ENCODE results near the gene HINT2.

The HINT2 gene

GRCh38 chr9:35790025-35790384 is 24.8 kb downstream of the HINT2 start:
- H3K36me3 ChIP-seq (ENCODE audit: insufficient read depth, insufficient read length, low read length) = no peaks in the 10 kb centered on the region
- TF ChIP-seq SUZ12 (IDR thresholded peaks at IDR 0.05; ENCODE audit: extremely low read depth, insufficient read depth, insufficient read length) = no peak
- TF ChIP-seq YY1 (IDR thresholded peaks at IDR 0.05; ENCODE audit: insufficient read depth, insufficient read length) = no peak
- no peak for TF ChIP-seq ZNF274 (IDR thresholded peaks at IDR 0.05; ENCODE audit: low read depth, low read length)

GRCh38 chr9:35789541-35789940 is 25.3 kb downstream of the HINT2 start:
- no peaks in the 10 kb centered on the region for H3K36me3 ChIP-seq (ENCODE audit: insufficient read depth, insufficient read length, low read length)
- H3K4me1 ChIP-seq (ENCODE audit: insufficient read depth, insufficient read length) = peaks cover 4% of the 10 kb centered on the region
- TF ChIP-seq SUZ12 (IDR thresholded peaks at IDR 0.05; ENCODE audit: extremely low read depth, insufficient read depth, insufficient read length) (no peak), YY1 (IDR thresholded peaks at IDR 0.05; ENCODE audit: insufficient read depth, insufficient read length) (no peak), ZNF274 (IDR thresholded peaks at IDR 0.05; ENCODE audit: low read depth, low read length) (no peak)
- H3K27me3 ChIP-seq (ENCODE audit: insufficient read depth, insufficient read length) = peaks cover 9% of the 10 kb centered on the region
- H3K4me3 ChIP-seq (ENCODE audit: insufficient read length, low read depth) = no peak overlapping the region
- H3K9ac ChIP-seq (ENCODE audit: insufficient read length, low read depth) = no peak overlapping the region
- H3K9me3 ChIP-seq (ENCODE audit: insufficient read depth, low read length) = no peaks in the 10 kb centered on the region
- no peak for DNase-seq (ENCODE audit: low read depth, low spot score)

More at GRCh38 chr9:35790025-35790384, 24.8 kb downstream of the HINT2 start:
- H3K4me3 ChIP-seq (ENCODE audit: insufficient read length, low read depth) = no peak overlapping the region
- peaks cover 4% of the 10 kb centered on the region for H3K4me1 ChIP-seq (ENCODE audit: insufficient read depth, insufficient read length)
- H3K27me3 ChIP-seq (ENCODE audit: insufficient read depth, insufficient read length) = peaks cover 9% of the 10 kb centered on the region
- peak overlapping the region; percentile 27 for H3K9ac ChIP-seq (ENCODE audit: insufficient read length, low read depth)
- DNase-seq (ENCODE audit: low read depth, low spot score) = no peak
- H3K9me3 ChIP-seq (ENCODE audit: insufficient read depth, low read length) = no peaks in the 10 kb centered on the region

GRCh38 chr9:35783418-35783817 is 31.4 kb downstream of the HINT2 start:
- Histone ChIP-seq H3K4me3 (ENCODE audit: insufficient read length, low read depth) (no peak overlapping the region), H3K4me1 (ENCODE audit: insufficient read depth, insufficient read length) (no peaks in the 10 kb centered on the region), H3K9me3 (ENCODE audit: insufficient read depth, low read length) (no peaks in the 10 kb centered on the region), H3K27me3 (ENCODE audit: insufficient read depth, insufficient read length) (no peaks in the 10 kb centered on the region), H3K36me3 (ENCODE audit: insufficient read depth, insufficient read length, low read length) (no peaks in the 10 kb centered on the region), H3K9ac (ENCODE audit: insufficient read length, low read depth) (no peak overlapping the region)
- no peak for TF ChIP-seq YY1 (IDR thresholded peaks at IDR 0.05; ENCODE audit: insufficient read depth, insufficient read length)
- no peak for TF ChIP-seq ZNF274 (IDR thresholded peaks at IDR 0.05; ENCODE audit: low read depth, low read length)
- TF ChIP-seq SUZ12 (IDR thresholded peaks at IDR 0.05; ENCODE audit: extremely low read depth, insufficient read depth, insufficient read length) = no peak
- DNase-seq (ENCODE audit: low read depth, low spot score) = no peak

GRCh38 chr9:35781066-35781465 is 33.8 kb downstream of the HINT2 start:
- Histone ChIP-seq H3K27me3 (ENCODE audit: insufficient read depth, insufficient read length) (no peaks in the 10 kb centered on the region), H3K9ac (ENCODE audit: insufficient read length, low read depth) (no peak overlapping the region), H3K36me3 (ENCODE audit: insufficient read depth, insufficient read length, low read length) (no peaks in the 10 kb centered on the region), H3K4me3 (ENCODE audit: insufficient read length, low read depth) (no peak overlapping the region), H3K9me3 (ENCODE audit: insufficient read depth, low read length) (no peaks in the 10 kb centered on the region), H3K4me1 (ENCODE audit: insufficient read depth, insufficient read length) (no peaks in the 10 kb centered on the region)
- TF ChIP-seq ZNF274 (IDR thresholded peaks at IDR 0.05; ENCODE audit: low read depth, low read length) (no peak), YY1 (IDR thresholded peaks at IDR 0.05; ENCODE audit: insufficient read depth, insufficient read length) (no peak), SUZ12 (IDR thresholded peaks at IDR 0.05; ENCODE audit: extremely low read depth, insufficient read depth, insufficient read length) (no peak)
- DNase-seq (ENCODE audit: low read depth, low spot score) = no peak

- no peak for DNase-seq (ENCODE audit: low read depth, low spot score)
- no peaks in the 10 kb centered on the region for H3K36me3 ChIP-seq (ENCODE audit: insufficient read depth, insufficient read length, low read length)
- no peak overlapping the region for H3K4me3 ChIP-seq (ENCODE audit: insufficient read length, low read depth)
- TF ChIP-seq ZNF274 (IDR thresholded peaks at IDR 0.05; ENCODE audit: low read depth, low read length) (no peak), SUZ12 (IDR thresholded peaks at IDR 0.05; ENCODE audit: extremely low read depth, insufficient read depth, insufficient read length) (no peak), YY1 (IDR thresholded peaks at IDR 0.05; ENCODE audit: insufficient read depth, insufficient read length) (no peak)
- H3K9me3 ChIP-seq (ENCODE audit: insufficient read depth, low read length) = no peaks in the 10 kb centered on the region
- H3K9ac ChIP-seq (ENCODE audit: insufficient read length, low read depth) = no peak overlapping the region
- H3K4me1 ChIP-seq (ENCODE audit: insufficient read depth, insufficient read length) = no peaks in the 10 kb centered on the region
- H3K27me3 ChIP-seq (ENCODE audit: insufficient read depth, insufficient read length) = no peaks in the 10 kb centered on the region
Observed at GRCh38 chr9:35778496-35778895, 36.3 kb downstream of the HINT2 start.

- no peak for TF ChIP-seq ZNF274 (IDR thresholded peaks at IDR 0.05; ENCODE audit: low read depth, low read length)
- no peak for TF ChIP-seq YY1 (IDR thresholded peaks at IDR 0.05; ENCODE audit: insufficient read depth, insufficient read length)
- no peak for TF ChIP-seq SUZ12 (IDR thresholded peaks at IDR 0.05; ENCODE audit: extremely low read depth, insufficient read depth, insufficient read length)
Observed at GRCh38 chr9:35776018-35776417, 38.8 kb downstream of the HINT2 start.

GRCh38 chr9:35774907-35775635 is 39.8 kb downstream of the HINT2 start:
- TF ChIP-seq YY1 (IDR thresholded peaks at IDR 0.05; ENCODE audit: insufficient read depth, insufficient read length) (no peak), ZNF274 (IDR thresholded peaks at IDR 0.05; ENCODE audit: low read depth, low read length) (no peak), SUZ12 (IDR thresholded peaks at IDR 0.05; ENCODE audit: extremely low read depth, insufficient read depth, insufficient read length) (no peak)
- no peak overlapping the region for H3K4me3 ChIP-seq (ENCODE audit: insufficient read length, low read depth)
- H3K9me3 ChIP-seq (ENCODE audit: insufficient read depth, low read length) = no peaks in the 10 kb centered on the region
- H3K27me3 ChIP-seq (ENCODE audit: insufficient read depth, insufficient read length) = no peaks in the 10 kb centered on the region
- no peaks in the 10 kb centered on the region for H3K4me1 ChIP-seq (ENCODE audit: insufficient read depth, insufficient read length)
- no peak for DNase-seq (ENCODE audit: low read depth, low spot score)
- no peaks in the 10 kb centered on the region for H3K36me3 ChIP-seq (ENCODE audit: insufficient read depth, insufficient read length, low read length)
- H3K9ac ChIP-seq (ENCODE audit: insufficient read length, low read depth) = no peak overlapping the region

More at GRCh38 chr9:35776018-35776417, 38.8 kb downstream of the HINT2 start:
- Histone ChIP-seq H3K27me3 (ENCODE audit: insufficient read depth, insufficient read length) (no peaks in the 10 kb centered on the region), H3K36me3 (ENCODE audit: insufficient read depth, insufficient read length, low read length) (no peaks in the 10 kb centered on the region), H3K4me3 (ENCODE audit: insufficient read length, low read depth) (no peak overlapping the region), H3K9ac (ENCODE audit: insufficient read length, low read depth) (no peak overlapping the region), H3K9me3 (ENCODE audit: insufficient read depth, low read length) (no peaks in the 10 kb centered on the region), H3K4me1 (ENCODE audit: insufficient read depth, insufficient read length) (no peaks in the 10 kb centered on the region)
- DNase-seq (ENCODE audit: low read depth, low spot score) = no peak

All from NT2/D1 (cell line).